ENCODE results near the gene CAPN2. TPM values are rescaled to one million over a fixed set of nuclear protein-coding genes. Genes with fewer than 3 reads are reported as not detected.
A peak's percentile ranks its signal among the peaks of the same experiment; 100 is the strongest.
"Not testable (repeated sequence)": the region's sequence is repeated elsewhere in the genome, so short reads cannot be mapped to it uniquely, and the experiment has no call there.

CAPN2 gene
- total RNA-seq, 1 donor from 2014 or later = 271 TPM

DNA sequence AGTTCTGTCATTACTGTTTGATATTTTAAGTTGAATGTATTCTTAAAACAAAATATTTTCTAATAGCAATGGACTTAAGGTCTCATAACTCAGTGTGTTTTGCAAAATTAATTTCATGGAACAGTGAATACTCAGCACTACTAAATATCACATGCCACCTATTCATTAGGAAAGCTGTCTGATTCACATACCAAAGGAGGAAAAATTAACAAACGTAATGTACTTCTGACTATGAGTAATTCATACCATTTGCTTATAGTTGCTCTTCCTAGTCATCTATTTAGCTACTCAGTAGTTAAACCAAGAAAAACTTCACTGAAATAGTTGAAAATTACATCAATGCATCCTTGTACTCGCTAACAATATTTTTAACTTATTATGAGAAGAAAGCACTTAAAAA lies 98.2 kb downstream of the CAPN2 start:
- H3K27me3 Mint-ChIP-seq (ENCODE audit: unreplicated experiment) = no peaks in the 10 kb centered on the region
- TF ChIP-seq, protein P1, sequence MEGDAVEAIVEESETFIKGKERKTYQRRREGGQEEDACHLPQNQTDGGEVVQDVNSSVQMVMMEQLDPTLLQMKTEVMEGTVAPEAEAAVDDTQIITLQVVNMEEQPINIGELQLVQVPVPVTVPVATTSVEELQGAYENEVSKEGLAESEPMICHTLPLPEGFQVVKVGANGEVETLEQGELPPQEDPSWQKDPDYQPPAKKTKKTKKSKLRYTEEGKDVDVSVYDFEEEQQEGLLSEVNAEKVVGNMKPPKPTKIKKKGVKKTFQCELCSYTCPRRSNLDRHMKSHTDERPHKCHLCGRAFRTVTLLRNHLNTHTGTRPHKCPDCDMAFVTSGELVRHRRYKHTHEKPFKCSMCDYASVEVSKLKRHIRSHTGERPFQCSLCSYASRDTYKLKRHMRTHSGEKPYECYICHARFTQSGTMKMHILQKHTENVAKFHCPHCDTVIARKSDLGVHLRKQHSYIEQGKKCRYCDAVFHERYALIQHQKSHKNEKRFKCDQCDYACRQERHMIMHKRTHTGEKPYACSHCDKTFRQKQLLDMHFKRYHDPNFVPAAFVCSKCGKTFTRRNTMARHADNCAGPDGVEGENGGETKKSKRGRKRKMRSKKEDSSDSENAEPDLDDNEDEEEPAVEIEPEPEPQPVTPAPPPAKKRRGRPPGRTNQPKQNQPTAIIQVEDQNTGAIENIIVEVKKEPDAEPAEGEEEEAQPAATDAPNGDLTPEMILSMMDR (IDR thresholded peaks at IDR 0.05) = no peak
- no peak for DNase-seq (ENCODE audit: extremely low spot score, unreplicated experiment)
- H3K27ac Mint-ChIP-seq (ENCODE audit: unreplicated experiment) = no peak overlapping the region
- H3K4me3 Mint-ChIP-seq (ENCODE audit: unreplicated experiment) = no peak overlapping the region
- peaks cover 40% of the 10 kb centered on the region for H3K36me3 Mint-ChIP-seq (ENCODE audit: unreplicated experiment)
- no peaks in the 10 kb centered on the region for H3K9me3 Mint-ChIP-seq (ENCODE audit: unreplicated experiment)
- peaks cover 5% of the 10 kb centered on the region for H3K4me1 Mint-ChIP-seq (ENCODE audit: unreplicated experiment)

GRCh38 chr1:223811634-223812101 lies 99.3 kb downstream of the CAPN2 start:
- H3K4me1 Mint-ChIP-seq (ENCODE audit: unreplicated experiment) = peaks cover 12% of the 10 kb centered on the region
- TF ChIP-seq, protein P1 (IDR thresholded peaks at IDR 0.05) = peak; percentile 64
- no peaks in the 10 kb centered on the region for H3K27me3 Mint-ChIP-seq (ENCODE audit: unreplicated experiment)
- no peak overlapping the region for H3K27ac Mint-ChIP-seq (ENCODE audit: unreplicated experiment)
- no peak overlapping the region for H3K4me3 Mint-ChIP-seq (ENCODE audit: unreplicated experiment)
- H3K36me3 Mint-ChIP-seq (ENCODE audit: unreplicated experiment) = peaks cover 34% of the 10 kb centered on the region
- H3K9me3 Mint-ChIP-seq (ENCODE audit: unreplicated experiment) = no peaks in the 10 kb centered on the region
- no peak for DNase-seq (ENCODE audit: extremely low spot score, unreplicated experiment)

- TF ChIP-seq, protein P1 (IDR thresholded peaks at IDR 0.05) = no peak
Measured at GRCh38 chr1:223813645-223814044, 101.3 kb downstream of the CAPN2 start.

DNA sequence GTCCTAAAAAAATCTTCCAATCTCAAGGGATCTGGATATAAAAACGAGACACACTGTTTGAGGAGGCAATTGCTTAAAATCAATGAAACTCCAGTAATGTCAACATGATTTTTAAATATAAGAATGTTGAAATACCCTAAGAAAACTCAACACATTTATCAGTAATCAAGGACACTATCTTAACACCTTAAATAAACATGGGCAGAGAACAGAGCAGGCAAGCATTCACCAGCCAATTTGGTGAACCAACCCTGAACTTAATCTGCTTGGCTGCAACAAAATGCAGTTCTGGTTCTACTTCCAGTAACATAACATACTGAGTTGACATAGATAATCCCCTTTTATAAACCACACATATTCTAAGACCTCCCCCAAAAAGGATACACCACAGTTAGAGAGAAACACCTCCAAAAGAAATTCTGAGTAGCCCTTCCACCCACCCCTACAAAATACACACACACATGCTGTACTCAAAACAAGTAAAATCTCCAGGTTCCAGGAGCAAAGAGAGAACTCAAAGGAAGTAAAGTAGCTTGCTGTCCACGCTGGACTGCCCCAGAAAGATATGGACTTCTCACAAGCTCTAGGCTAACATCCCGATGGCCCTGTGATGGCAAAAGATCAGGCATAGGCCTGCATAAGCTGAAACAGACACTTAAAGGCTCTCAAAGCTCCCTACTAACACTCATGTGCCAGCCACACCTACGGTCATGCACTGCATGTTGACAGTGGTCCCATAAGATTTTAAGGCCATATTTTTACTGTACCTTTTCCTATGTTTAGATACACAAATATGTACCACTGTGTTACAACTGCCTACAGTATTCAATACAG lies 102.9 kb downstream of the CAPN2 start:
- peaks cover 16% of the 10 kb centered on the region for H3K4me1 Mint-ChIP-seq (ENCODE audit: unreplicated experiment)
- TF ChIP-seq, protein P1 (IDR thresholded peaks at IDR 0.05) = no peak
- peak overlapping the region; percentile 8 for H3K27ac Mint-ChIP-seq (ENCODE audit: unreplicated experiment)
- no peaks in the 10 kb centered on the region for H3K27me3 Mint-ChIP-seq (ENCODE audit: unreplicated experiment)
- no peak overlapping the region for H3K4me3 Mint-ChIP-seq (ENCODE audit: unreplicated experiment)
- no peak for DNase-seq (ENCODE audit: extremely low spot score, unreplicated experiment)
- peaks cover 29% of the 10 kb centered on the region for H3K36me3 Mint-ChIP-seq (ENCODE audit: unreplicated experiment)
- no peaks in the 10 kb centered on the region for H3K9me3 Mint-ChIP-seq (ENCODE audit: unreplicated experiment)

More at GRCh38 chr1:223813645-223814044, 101.3 kb downstream of the CAPN2 start:
- H3K9me3 Mint-ChIP-seq (ENCODE audit: unreplicated experiment) = no peaks in the 10 kb centered on the region
- no peaks in the 10 kb centered on the region for H3K27me3 Mint-ChIP-seq (ENCODE audit: unreplicated experiment)
- H3K4me3 Mint-ChIP-seq (ENCODE audit: unreplicated experiment) = no peak overlapping the region
- H3K4me1 Mint-ChIP-seq (ENCODE audit: unreplicated experiment) = peaks cover 10% of the 10 kb centered on the region
- no peak for DNase-seq (ENCODE audit: extremely low spot score, unreplicated experiment)
- no peak overlapping the region for H3K27ac Mint-ChIP-seq (ENCODE audit: unreplicated experiment)
- peaks cover 24% of the 10 kb centered on the region for H3K36me3 Mint-ChIP-seq (ENCODE audit: unreplicated experiment)

DNA sequence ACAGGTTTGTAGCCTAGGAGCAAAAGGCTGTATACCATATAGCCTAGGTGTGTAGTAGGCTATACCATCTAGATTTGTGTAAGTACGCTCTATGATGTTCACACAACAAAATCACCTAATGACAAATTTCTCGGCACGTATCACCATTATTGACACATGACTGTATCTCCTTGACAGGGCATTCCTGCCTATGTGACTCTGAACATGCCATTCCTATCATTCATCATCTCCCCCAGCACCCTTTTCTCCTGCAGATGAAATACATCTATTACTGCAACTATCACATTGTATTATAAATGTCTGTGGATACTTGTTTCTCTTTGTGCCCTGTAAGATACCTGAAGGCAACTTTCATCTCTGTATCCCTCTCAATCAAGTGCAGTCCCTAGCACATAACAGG lies 103.5 kb downstream of the CAPN2 start:
- H3K4me3 Mint-ChIP-seq (ENCODE audit: unreplicated experiment) = no peak overlapping the region

DNA sequence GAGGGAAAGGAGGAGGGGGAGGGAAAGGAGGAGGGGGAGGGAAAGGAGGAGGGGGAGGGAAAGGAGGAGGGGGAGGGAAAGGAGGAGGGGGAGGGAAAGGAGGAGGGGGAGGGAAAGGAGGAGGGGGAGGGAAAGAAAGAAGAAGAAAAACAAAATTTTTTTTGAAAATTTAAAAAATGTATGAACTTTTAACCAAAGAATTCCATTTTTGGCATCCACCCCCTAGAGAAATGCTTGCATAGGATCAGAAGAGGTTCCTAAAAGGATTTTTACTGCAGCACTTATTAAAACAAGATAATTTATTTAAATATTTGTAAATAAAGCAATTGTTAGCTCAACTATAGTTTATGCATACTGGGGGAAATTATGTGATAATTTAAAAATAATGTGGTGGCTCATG lies 104.9 kb downstream of the CAPN2 start:
- Mint-ChIP-seq H3K36me3 (ENCODE audit: unreplicated experiment) (peaks cover 35% of the 10 kb centered on the region), H3K4me1 (ENCODE audit: unreplicated experiment) (peaks cover 32% of the 10 kb centered on the region)
- not testable (repeated sequence) for H3K4me3 Mint-ChIP-seq (ENCODE audit: unreplicated experiment); H3K27ac Mint-ChIP-seq (ENCODE audit: unreplicated experiment); DNase-seq (ENCODE audit: extremely low spot score, unreplicated experiment); H3K9me3 Mint-ChIP-seq (ENCODE audit: unreplicated experiment); H3K27me3 Mint-ChIP-seq (ENCODE audit: unreplicated experiment)

More for the DNA sequence above, 103.5 kb downstream of the CAPN2 start:
- H3K9me3 Mint-ChIP-seq (ENCODE audit: unreplicated experiment) = no peaks in the 10 kb centered on the region
- H3K27me3 Mint-ChIP-seq (ENCODE audit: unreplicated experiment) = no peaks in the 10 kb centered on the region
- DNase-seq (ENCODE audit: extremely low spot score, unreplicated experiment) = no peak
- H3K36me3 Mint-ChIP-seq (ENCODE audit: unreplicated experiment) = peaks cover 35% of the 10 kb centered on the region
- TF ChIP-seq, protein P1 (IDR thresholded peaks at IDR 0.05) = no peak
- peak overlapping the region; percentile 58 for H3K27ac Mint-ChIP-seq (ENCODE audit: unreplicated experiment)
- H3K4me1 Mint-ChIP-seq (ENCODE audit: unreplicated experiment) = peaks cover 23% of the 10 kb centered on the region

All from osteocyte (in vitro differentiated cells).